Transverse colon (tissue), 4 donors: ENCODE results near the gene TTC28.

Experiments used
- CTCF ChIP-seq, 5 experiments: fragments of 200-600 bp in 3 of 5; fragments of 450-650 bp in 2 of 5; sonication (generic) in 3 of 5; IDR thresholded peaks; 1 replicate in 2 of 5; 2 replicates in 3 of 5; pipeline ENCODE4 v1.5.1; 2016 to 2017; ENCODE audit warnings: antibody characterized with exemption in 5 of 5, inconsistent platforms in 3 of 5, mild to moderate bottlenecking in 2 of 5, moderate library complexity in 1 of 5
- POLR2AphosphoS5 ChIP-seq, 3 donors: sonication (generic); formaldehyde crosslinking; IDR thresholded peaks; one replicate each; pipeline ENCODE4 v1.6.1; 2016; ENCODE audit warnings: antibody characterized with exemption in 3 of 3

- TF ChIP-seq CTCF (IDR thresholded peaks at IDR 0.05) (no peak), POLR2AphosphoS5 (IDR thresholded peaks at IDR 0.05) (no peak)
Measured at GRCh38 chr22:28239941-28240340, 439.7 kb downstream of the TTC28 start.
